Lower leg skin (tissue), 3 donors: ENCODE measurements around the gene TSPAN1.
"Not testable (repeated sequence)": the region's sequence is repeated elsewhere in the genome, so short reads cannot be mapped to it uniquely, and the experiment has no call there.

Source experiments
- POLR2A ChIP-seq, 2 donors: fragments of 450-650 bp; IDR thresholded peaks; one replicate each; pipeline ENCODE4 v1.6.1; 2016 to 2017; ENCODE audit warnings: antibody characterized with exemption in 2 of 2, mild to moderate bottlenecking in 1 of 2, moderate library complexity in 1 of 2
- TF ChIP-seq, protein P1 (sequence below), 3 donors: fragments of 450-650 bp; IDR thresholded peaks; one replicate each; pipeline ENCODE4 v1.5.1; 2016; ENCODE audit warnings: antibody characterized with exemption in 3 of 3, mild to moderate bottlenecking in 3 of 3, moderate library complexity in 2 of 3

GRCh38 chr1:46231231-46231630 is 56.3 kb downstream of the TSPAN1 start:
- TF ChIP-seq, protein P1, sequence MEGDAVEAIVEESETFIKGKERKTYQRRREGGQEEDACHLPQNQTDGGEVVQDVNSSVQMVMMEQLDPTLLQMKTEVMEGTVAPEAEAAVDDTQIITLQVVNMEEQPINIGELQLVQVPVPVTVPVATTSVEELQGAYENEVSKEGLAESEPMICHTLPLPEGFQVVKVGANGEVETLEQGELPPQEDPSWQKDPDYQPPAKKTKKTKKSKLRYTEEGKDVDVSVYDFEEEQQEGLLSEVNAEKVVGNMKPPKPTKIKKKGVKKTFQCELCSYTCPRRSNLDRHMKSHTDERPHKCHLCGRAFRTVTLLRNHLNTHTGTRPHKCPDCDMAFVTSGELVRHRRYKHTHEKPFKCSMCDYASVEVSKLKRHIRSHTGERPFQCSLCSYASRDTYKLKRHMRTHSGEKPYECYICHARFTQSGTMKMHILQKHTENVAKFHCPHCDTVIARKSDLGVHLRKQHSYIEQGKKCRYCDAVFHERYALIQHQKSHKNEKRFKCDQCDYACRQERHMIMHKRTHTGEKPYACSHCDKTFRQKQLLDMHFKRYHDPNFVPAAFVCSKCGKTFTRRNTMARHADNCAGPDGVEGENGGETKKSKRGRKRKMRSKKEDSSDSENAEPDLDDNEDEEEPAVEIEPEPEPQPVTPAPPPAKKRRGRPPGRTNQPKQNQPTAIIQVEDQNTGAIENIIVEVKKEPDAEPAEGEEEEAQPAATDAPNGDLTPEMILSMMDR (IDR thresholded peaks at IDR 0.05) = not testable (repeated sequence)
- TF ChIP-seq POLR2A (IDR thresholded peaks at IDR 0.05) = not testable (repeated sequence)
